HepG2 (cell line): Measurements from ENCODE around the gene SOX12. TPM values are rescaled to one million over a fixed set of nuclear protein-coding genes. Genes with fewer than 3 reads are reported as not detected.
A peak's percentile ranks its signal among the peaks of the same experiment; 100 is the strongest.

ENCODE experiments used
- ATM ChIP-seq: fragments of 450-650 bp; IDR thresholded peaks from 2 replicates; pipeline ENCODE4 v1.7.1; 2017; ENCODE audit warnings: mild to moderate bottlenecking, borderline replicate concordance
- CTCF ChIP-seq: sonication (generic); formaldehyde crosslinking; IDR thresholded peaks from 2 replicates; pipeline ENCODE4 v1.5.0; 2020; ENCODE audit warnings: mild to moderate bottlenecking, missing genetic modification reagents, moderate library complexity
- EED ChIP-seq: sonication (generic); formaldehyde crosslinking; IDR thresholded peaks from 2 replicates; pipeline ENCODE4 v1.5.0; 2020; ENCODE audit warnings: mild to moderate bottlenecking, missing genetic modification reagents
- HOXD1 ChIP-seq: sonication (generic); formaldehyde crosslinking; IDR thresholded peaks from 2 replicates; pipeline ENCODE4 v1.5.0; 2020; ENCODE audit warnings: missing genetic modification reagents
- KAT8 ChIP-seq: IDR thresholded peaks from 2 replicates; pipeline ENCODE4 v1.6.1; 2016; ENCODE audit warnings: missing genetic modification reagents, missing compliant biosample characterization
- LBX2 ChIP-seq: sonication (generic); formaldehyde crosslinking; IDR thresholded peaks from 2 replicates; pipeline ENCODE4 v1.5.0; 2020; ENCODE audit warnings: missing genetic modification reagents, mild to moderate bottlenecking, borderline replicate concordance
- NCOA2 ChIP-seq: sonication (generic); formaldehyde crosslinking; IDR thresholded peaks from 2 replicates; pipeline ENCODE4 v1.8.0; 2022; ENCODE audit warnings: inconsistent platforms
- NRL ChIP-seq: sonication (generic); formaldehyde crosslinking; IDR thresholded peaks from 2 replicates; pipeline ENCODE4 v1.5.0; 2020; ENCODE audit warnings: missing genetic modification reagents, mild to moderate bottlenecking, moderate library complexity, borderline replicate concordance
- PCBP2 ChIP-seq: fragments of 200-400 bp; formaldehyde crosslinking; optimal IDR thresholded peaks from 2 replicates; pipeline ENCODE3; 2018; ENCODE audit warnings: low read length, low read depth; ENCODE audit not compliant: poor library complexity, severe bottlenecking
- RNF2 ChIP-seq: fragments of 450-650 bp; conservative IDR thresholded peaks from 2 replicates; pipeline ENCODE4 v1.6.1; 2016; ENCODE audit warnings: low read depth
- ZNF570 ChIP-seq: sonication (generic); formaldehyde crosslinking; IDR thresholded peaks from 2 replicates; pipeline ENCODE4 v1.4.0; 2020; ENCODE audit warnings: mild to moderate bottlenecking, missing genetic modification reagents, borderline replicate concordance
- ZNF782 ChIP-seq: sonication (generic); formaldehyde crosslinking; IDR thresholded peaks from 2 replicates; pipeline ENCODE4 v1.4.0; 2020; ENCODE audit warnings: missing genetic modification reagents, mild to moderate bottlenecking, borderline replicate concordance
- ZSCAN29 ChIP-seq: sonication (generic); formaldehyde crosslinking; conservative IDR thresholded peaks from 2 replicates; pipeline ENCODE4 v1.4.0; 2020; ENCODE audit warnings: mild to moderate bottlenecking, missing genetic modification reagents
- polyA plus RNA-seq, 8 experiments: library from polyadenylated mRNA; depleted of rRNA in 3 of 8; stranded (reverse) in 7 of 8; unstranded in 1 of 8; fragments of >200 nt; fragmentation: Illumina TruSeq in 4 of 8; extraction: Trizol in 4 of 8; gene quantifications; 2 replicates each; pipeline versions ENCODE4 v1.2.1 to v1.2.3, GENCODE V29; 2011 to 2016; ENCODE audit warnings: low read depth in 4 of 8, missing spikeins in 1 of 8, mixed read lengths in 1 of 8; ENCODE audit not compliant: insufficient read depth in 1 of 8
- total RNA-seq, 5 experiments: library from RNA; depleted of rRNA; stranded (reverse); fragments of >200 nt; fragmentation: Illumina TruSeq; extraction: Trizol; gene quantifications; 2 replicates each; pipeline ENCODE4 v1.2.3, GENCODE V29; 2016; ENCODE audit warnings: low read depth in 1 of 5
- TF ChIP-seq, protein P1 (sequence below), 2 experiments: sonication (generic) in 1 of 2; formaldehyde crosslinking in 1 of 2; IDR thresholded peaks; 2 replicates each; pipeline versions ENCODE4 v1.5.1 to v1.6.1; 2011 to 2020; ENCODE audit warnings: borderline replicate concordance in 1 of 2, low read depth in 1 of 2, low read length in 1 of 2, mild to moderate bottlenecking in 1 of 2, missing genetic modification reagents in 1 of 2, moderate library complexity in 1 of 2
- TF ChIP-seq, protein P2 (sequence below): sonication (generic); formaldehyde crosslinking; IDR thresholded peaks from 2 replicates; pipeline ENCODE4 v1.4.0; 2020; ENCODE audit warnings: missing genetic modification reagents
- TF ChIP-seq, protein P3 (sequence below): sonication (generic); formaldehyde crosslinking; IDR thresholded peaks from 2 replicates; pipeline ENCODE4 v1.9.0; 2022; ENCODE audit warnings: missing genetic modification reagents, mild to moderate bottlenecking, borderline replicate concordance
- TF ChIP-seq, protein P4 (sequence below): sonication (generic); formaldehyde crosslinking; IDR thresholded peaks from 2 replicates; pipeline ENCODE4 v1.8.0; 2022; ENCODE audit warnings: mild to moderate bottlenecking, missing genetic modification reagents, moderate library complexity

SOX12 gene
- total and polyA plus RNA-seq, 2 of the 13 experiments (the other 11 are each of a cell fraction or from before 2014, with no cell fraction given): 10.0 to 18.7 TPM

DNA sequence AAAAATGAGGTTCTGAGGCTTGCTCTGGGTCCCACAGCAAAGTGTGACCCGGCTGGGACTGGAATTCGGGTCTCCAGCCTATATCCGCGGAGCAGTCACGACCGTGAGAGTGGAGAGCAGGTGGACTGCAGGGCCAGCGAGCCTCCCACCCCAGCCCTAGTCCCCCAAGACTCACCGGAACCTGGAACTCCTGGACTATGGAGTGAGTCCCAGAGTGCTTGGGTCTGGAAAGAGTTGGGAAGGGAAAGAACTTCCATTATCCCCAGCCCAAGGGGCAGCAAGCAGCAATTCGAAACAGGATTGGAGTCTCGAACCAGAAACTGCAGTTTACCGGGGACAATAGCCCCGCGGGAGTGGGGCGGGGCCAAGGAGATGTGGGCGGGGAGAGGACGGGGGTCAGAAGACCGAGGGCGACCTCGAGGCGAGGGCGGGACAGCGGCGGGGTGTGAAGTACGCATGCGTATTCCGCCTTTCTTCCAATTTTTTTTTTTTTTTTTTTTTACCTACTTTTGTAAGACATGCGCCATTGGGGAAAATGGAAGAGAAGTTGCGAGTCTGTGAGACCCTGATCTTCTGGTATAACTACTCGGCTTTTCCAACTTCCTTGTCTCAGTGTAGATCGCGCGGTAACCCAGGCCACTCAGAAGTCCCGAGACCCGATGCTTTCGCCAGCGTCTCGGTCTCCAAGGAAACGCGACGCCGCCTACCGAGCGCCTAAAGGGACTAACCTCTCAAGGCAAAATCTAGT, 35.1 kb upstream of the SOX12 start, which contains the start of gene C20orf96 (continued):
- TF ChIP-seq, protein P1, sequence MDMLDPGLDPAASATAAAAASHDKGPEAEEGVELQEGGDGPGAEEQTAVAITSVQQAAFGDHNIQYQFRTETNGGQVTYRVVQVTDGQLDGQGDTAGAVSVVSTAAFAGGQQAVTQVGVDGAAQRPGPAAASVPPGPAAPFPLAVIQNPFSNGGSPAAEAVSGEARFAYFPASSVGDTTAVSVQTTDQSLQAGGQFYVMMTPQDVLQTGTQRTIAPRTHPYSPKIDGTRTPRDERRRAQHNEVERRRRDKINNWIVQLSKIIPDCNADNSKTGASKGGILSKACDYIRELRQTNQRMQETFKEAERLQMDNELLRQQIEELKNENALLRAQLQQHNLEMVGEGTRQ (IDR thresholded peaks at IDR 0.05; ENCODE audit: low read depth, low read length): no peak
- TF ChIP-seq, protein P1 (CRISPR knock-in tag; IDR thresholded peaks at IDR 0.05; ENCODE audit: borderline replicate concordance): no peak
- no peak; the same call in 1 of the 2 replicates for TF ChIP-seq EED (CRISPR knock-in tag)
- TF ChIP-seq, protein P2, sequence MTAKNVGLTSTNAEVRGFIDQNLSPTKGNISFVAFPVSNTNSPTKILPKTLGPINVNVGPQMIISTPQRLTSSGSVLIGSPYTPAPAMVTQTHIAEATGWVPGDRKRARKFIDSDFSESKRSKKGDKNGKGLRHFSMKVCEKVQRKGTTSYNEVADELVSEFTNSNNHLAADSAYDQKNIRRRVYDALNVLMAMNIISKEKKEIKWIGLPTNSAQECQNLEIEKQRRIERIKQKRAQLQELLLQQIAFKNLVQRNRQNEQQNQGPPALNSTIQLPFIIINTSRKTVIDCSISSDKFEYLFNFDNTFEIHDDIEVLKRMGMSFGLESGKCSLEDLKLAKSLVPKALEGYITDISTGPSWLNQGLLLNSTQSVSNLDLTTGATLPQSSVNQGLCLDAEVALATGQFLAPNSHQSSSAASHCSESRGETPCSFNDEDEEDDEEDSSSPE (CRISPR knock-in tag): peak; percentile 69
- TF ChIP-seq PCBP2: no peak
- no peak for TF ChIP-seq ZNF782 (CRISPR knock-in tag)
- TF ChIP-seq CTCF (CRISPR knock-in tag): peak; percentile 57
- peak; percentile 57; the same call in 1 of the 2 replicates for TF ChIP-seq RNF2
- TF ChIP-seq, protein P3, sequence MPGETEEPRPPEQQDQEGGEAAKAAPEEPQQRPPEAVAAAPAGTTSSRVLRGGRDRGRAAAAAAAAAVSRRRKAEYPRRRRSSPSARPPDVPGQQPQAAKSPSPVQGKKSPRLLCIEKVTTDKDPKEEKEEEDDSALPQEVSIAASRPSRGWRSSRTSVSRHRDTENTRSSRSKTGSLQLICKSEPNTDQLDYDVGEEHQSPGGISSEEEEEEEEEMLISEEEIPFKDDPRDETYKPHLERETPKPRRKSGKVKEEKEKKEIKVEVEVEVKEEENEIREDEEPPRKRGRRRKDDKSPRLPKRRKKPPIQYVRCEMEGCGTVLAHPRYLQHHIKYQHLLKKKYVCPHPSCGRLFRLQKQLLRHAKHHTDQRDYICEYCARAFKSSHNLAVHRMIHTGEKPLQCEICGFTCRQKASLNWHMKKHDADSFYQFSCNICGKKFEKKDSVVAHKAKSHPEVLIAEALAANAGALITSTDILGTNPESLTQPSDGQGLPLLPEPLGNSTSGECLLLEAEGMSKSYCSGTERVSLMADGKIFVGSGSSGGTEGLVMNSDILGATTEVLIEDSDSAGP (CRISPR knock-in tag): peak; percentile 40; the same call in 1 of the 2 replicates
- 0 out of 2 replicates have a peak, but pooled peaks have one; percentile 60 for TF ChIP-seq HOXD1 (CRISPR knock-in tag)
- TF ChIP-seq, protein P4, sequence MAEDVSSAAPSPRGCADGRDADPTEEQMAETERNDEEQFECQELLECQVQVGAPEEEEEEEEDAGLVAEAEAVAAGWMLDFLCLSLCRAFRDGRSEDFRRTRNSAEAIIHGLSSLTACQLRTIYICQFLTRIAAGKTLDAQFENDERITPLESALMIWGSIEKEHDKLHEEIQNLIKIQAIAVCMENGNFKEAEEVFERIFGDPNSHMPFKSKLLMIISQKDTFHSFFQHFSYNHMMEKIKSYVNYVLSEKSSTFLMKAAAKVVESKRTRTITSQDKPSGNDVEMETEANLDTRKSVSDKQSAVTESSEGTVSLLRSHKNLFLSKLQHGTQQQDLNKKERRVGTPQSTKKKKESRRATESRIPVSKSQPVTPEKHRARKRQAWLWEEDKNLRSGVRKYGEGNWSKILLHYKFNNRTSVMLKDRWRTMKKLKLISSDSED (CRISPR knock-in tag): no peak
- TF ChIP-seq LBX2 (CRISPR knock-in tag): no peak
- TF ChIP-seq KAT8 (CRISPR knock-in tag): peak; percentile 50; the same call in 1 of the 2 replicates
- TF ChIP-seq NCOA2 (CRISPR knock-in tag): no peak
- TF ChIP-seq ATM: no peak
- TF ChIP-seq NRL (CRISPR knock-in tag): no peak
- TF ChIP-seq ZNF570: no peak
- TF ChIP-seq ZSCAN29: peak; percentile 63; the same call in 1 of the 2 replicates
